B cell (primary cell): ENCODE data around the gene TCEANC2.

Experiments used
- CTCF ChIP-seq: fragments of 200-600 bp; IDR thresholded peaks from one replicate; pipeline ENCODE4 v1.8.0; 2022; ENCODE audit warnings: antibody characterized with exemption, mild to moderate bottlenecking
- EZH2 ChIP-seq: IDR thresholded peaks from 2 replicates; pipeline ENCODE4 v1.6.1; 2012; ENCODE audit warnings: borderline replicate concordance, low read depth, mild to moderate bottlenecking, moderate library complexity, low read length; ENCODE audit not compliant: insufficient read depth, poor library complexity, severe bottlenecking

DNA sequence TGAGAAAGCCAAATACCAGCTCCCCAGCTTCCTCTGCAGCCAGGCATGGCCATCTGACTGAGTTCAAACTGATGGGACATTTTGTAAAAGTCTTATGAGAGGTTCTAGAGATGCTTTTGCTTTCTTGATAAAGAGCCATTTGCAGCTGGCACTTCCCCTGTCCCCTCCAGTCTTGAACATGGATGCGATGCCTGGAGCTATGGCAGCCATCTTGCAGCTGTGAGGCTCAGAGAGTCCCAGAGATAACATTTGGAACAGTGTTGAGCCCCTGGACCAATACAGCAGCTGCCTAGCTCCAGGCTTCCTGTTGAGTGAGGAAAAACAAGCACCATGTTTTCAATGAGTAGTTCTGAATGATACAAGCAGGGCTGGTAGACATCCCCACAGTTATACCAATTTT lies 85.6 kb downstream of the TCEANC2 start:
- TF ChIP-seq CTCF = no peak
- TF ChIP-seq EZH2 = no peak
